Small intestine (tissue), 7 donors: ENCODE measurements around the gene MYO10. TPM values are rescaled to one million over a fixed set of nuclear protein-coding genes. Genes with fewer than 3 reads are reported as not detected.
A peak's percentile ranks its signal among the peaks of the same experiment; 100 is the strongest.

Source experiments
- DNase-seq, 2 donors: peaks; one replicate each; pipeline versions ENCODE4 v3.0.0 to v3.0.0-alpha.2; 2013
- FAIRE-seq: peaks from 2 replicates; lab custom pipeline; 2012; peaks lifted over from hg19 to GRCh38; lab: Jason Lieb, UNC
- H3K27ac ChIP-seq, 3 donors: one replicate each; pipeline ENCODE4 v1.5.1; 2013; ENCODE audit warnings: low read length in 2 of 3, mild to moderate bottlenecking in 2 of 3, control low read depth in 1 of 3, inconsistent platforms in 1 of 3, low read depth in 1 of 3, moderate library complexity in 1 of 3
- H3K27me3 ChIP-seq, 3 donors: one replicate each; pipeline ENCODE4 v1.6.1; 2013; ENCODE audit warnings: low read length in 3 of 3, inconsistent platforms in 1 of 3; ENCODE audit not compliant: control insufficient read depth in 3 of 3, insufficient read depth in 3 of 3
- H3K36me3 ChIP-seq, 3 donors: one replicate each; pipeline ENCODE4 v1.6.1; 2013; ENCODE audit warnings: low read length in 3 of 3, inconsistent platforms in 1 of 3, low read depth in 1 of 3, mild to moderate bottlenecking in 1 of 3, moderate library complexity in 1 of 3; ENCODE audit not compliant: control insufficient read depth in 3 of 3, insufficient read depth in 2 of 3
- H3K4me1 ChIP-seq, 3 donors: one replicate each; pipeline ENCODE4 v1.6.1; 2013; ENCODE audit warnings: low read length in 2 of 3, inconsistent platforms in 1 of 3, low read depth in 1 of 3, mild to moderate bottlenecking in 1 of 3, moderate library complexity in 1 of 3; ENCODE audit not compliant: control insufficient read depth in 3 of 3, insufficient read depth in 2 of 3
- H3K4me3 ChIP-seq, 3 donors: one replicate each; pipeline ENCODE4 v1.5.1; 2013; ENCODE audit warnings: low read length in 3 of 3, control low read depth in 1 of 3, inconsistent platforms in 1 of 3, low read depth in 1 of 3, mild to moderate bottlenecking in 1 of 3, moderate library complexity in 1 of 3
- H3K9me3 ChIP-seq, 2 donors: one replicate each; pipeline ENCODE4 v1.6.1; 2013; ENCODE audit warnings: low read depth in 1 of 2, low read length in 1 of 2; ENCODE audit not compliant: control insufficient read depth in 2 of 2, insufficient read depth in 1 of 2
- WGBS, 3 donors: extraction: QIAGEN DNeasy Blood & Tissue Kit; methylation state at CpG; one replicate each; pipeline ENCODE4 v1.1.7; 2013; 5-methylcytosine and 5-hydroxymethylcytosine counted together
- polyA plus RNA-seq, 4 donors: library from polyadenylated mRNA; stranded (reverse) in 3 of 4; unstranded in 1 of 4; fragments of 200-250 nt in 3 of 4; fragments of 120-200 nt in 1 of 4; gene quantifications; one replicate each; pipeline versions ENCODE4 v1.2.1 to v1.2.3, GENCODE V29; 2013
- donor health status: healthy with polysubstance abuse.
- donor health status: control.
- donor health status: control.
- donor health status: Bipolar disorder and iron deficiency.
- donor health status: healthy.

MYO10 gene
- polyA plus RNA-seq, 4 donors = 10.3 to 36.5 (median 18.7) TPM

- Histone ChIP-seq H3K27me3 (no peaks in the 10 kb centered on the region), H3K36me3 (peaks cover 0 to 40% (median 12%) of the 10 kb centered on the region in 3 donors), H3K9me3 (no peaks in the 10 kb centered on the region), H3K4me3 (no peak overlapping the region), H3K4me1 (peaks cover 0 to 11% (median under 1%) of the 10 kb centered on the region in 3 donors), H3K27ac (no peak overlapping the region)
- DNase-seq (no peak), FAIRE-seq (no peak)
- WGBS, 3 donors = 29 to 43% (median 36%) methylated on average over 1 of the region's 1 CpG
These were observed 223.9 kb downstream of the MYO10 start for GRCh38 chr5:16712178-16712577.

- no peak overlapping the region for H3K4me3 ChIP-seq
- H3K27ac ChIP-seq = no peak overlapping the region
- 72 to 78% (median 77%) methylated on average over 8 of the region's 8 CpGs for WGBS, 3 donors
- FAIRE-seq = no peak
- H3K27me3 ChIP-seq = no peaks in the 10 kb centered on the region
- peaks cover 2 to 45% (median 12%) of the 10 kb centered on the region in 3 donors for H3K36me3 ChIP-seq
- peaks cover 0 to 11% (median 0%) of the 10 kb centered on the region in 3 donors for H3K4me1 ChIP-seq
- no peak for DNase-seq
- no peaks in the 10 kb centered on the region for H3K9me3 ChIP-seq
These were observed 226.2 kb downstream of the MYO10 start for GRCh38 chr5:16709691-16710433.

GRCh38 chr5:16707869-16708192, 228.3 kb downstream of the MYO10 start:
- H3K9me3 ChIP-seq = no peaks in the 10 kb centered on the region
- no peak for DNase-seq
- H3K36me3 ChIP-seq = peaks cover 2 to 54% (median 17%) of the 10 kb centered on the region in 3 donors

GRCh38 chr5:16707168-16707868, 228.8 kb downstream of the MYO10 start:
- Histone ChIP-seq H3K36me3 (peaks cover 2 to 56% (median 18%) of the 10 kb centered on the region in 3 donors), H3K4me3 (no peak overlapping the region), H3K9me3 (no peaks in the 10 kb centered on the region), H3K4me1 (peaks cover 0 to 2% (median 0%) of the 10 kb centered on the region in 3 donors), H3K27ac (no peak overlapping the region), H3K27me3 (no peaks in the 10 kb centered on the region)
- 93 to 95% (median 94%) methylated on average over 9 of the region's 9 CpGs for WGBS, 3 donors
- DNase-seq (no peak), FAIRE-seq (no peak)

More at GRCh38 chr5:16707869-16708192, 228.3 kb downstream of the MYO10 start:
- WGBS, 3 donors = 71 to 91% (median 87%) methylated on average over 3 of the region's 3 CpGs
- Histone ChIP-seq H3K4me3 (no peak overlapping the region), H3K27me3 (no peaks in the 10 kb centered on the region), H3K4me1 (peaks cover 0 to 3% (median 0%) of the 10 kb centered on the region in 3 donors), H3K27ac (no peak overlapping the region)
- no peak for FAIRE-seq

GRCh38 chr5:16704945-16705344, 231.1 kb downstream of the MYO10 start:
- 75 to 80% (median 78%) methylated on average over 4 of the region's 4 CpGs for WGBS, 3 donors
- H3K9me3 ChIP-seq = peaks cover 0 to 2% of the 10 kb centered on the region in 2 donors
- peaks cover 0 to 8% (median 0%) of the 10 kb centered on the region in 3 donors for H3K4me1 ChIP-seq
- FAIRE-seq (no peak), DNase-seq (no peak)
- no peak overlapping the region for H3K27ac ChIP-seq
- no peaks in the 10 kb centered on the region for H3K27me3 ChIP-seq
- peaks cover 2 to 57% (median 17%) of the 10 kb centered on the region in 3 donors for H3K36me3 ChIP-seq
- H3K4me3 ChIP-seq = no peak overlapping the region

GRCh38 chr5:16702964-16703363, 233.1 kb downstream of the MYO10 start:
- 55 to 68% (median 63%) methylated on average over 2 of the region's 2 CpGs for WGBS, 3 donors
- no peak overlapping the region for H3K27ac ChIP-seq
- FAIRE-seq (no peak), DNase-seq (no peak)
- no peak overlapping the region for H3K4me3 ChIP-seq
- H3K27me3 ChIP-seq = no peaks in the 10 kb centered on the region
- H3K9me3 ChIP-seq = peaks cover 0 to 2% of the 10 kb centered on the region in 2 donors
- H3K36me3 ChIP-seq = peaks cover 2 to 60% (median 14%) of the 10 kb centered on the region in 3 donors
- H3K4me1 ChIP-seq = peaks cover 0 to 8% (median 0%) of the 10 kb centered on the region in 3 donors

- H3K36me3 ChIP-seq = peaks cover 0 to 58% (median 8%) of the 10 kb centered on the region in 3 donors
These were observed 234.7 kb downstream of the MYO10 start for GRCh38 chr5:16701134-16702099.

More at GRCh38 chr5:16701134-16702099, 234.7 kb downstream of the MYO10 start:
- Histone ChIP-seq H3K4me1 (peaks cover 0 to 8% (median 0%) of the 10 kb centered on the region in 3 donors), H3K27ac (peak overlapping the region in 2 of 3 donors; percentile 5 to 49), H3K9me3 (peaks cover 0 to 2% of the 10 kb centered on the region in 2 donors), H3K27me3 (no peaks in the 10 kb centered on the region), H3K4me3 (no peak overlapping the region)
- DNase-seq = peak; percentile 67 to 85
- no peak for FAIRE-seq
- 83 to 91% (median 85%) methylated on average over 48 of the region's 48 CpGs for WGBS, 3 donors
